Smooth muscle cell (in vitro differentiated cells): ENCODE data around the gene PEBP1. TPM values are rescaled to one million over a fixed set of nuclear protein-coding genes. Genes with fewer than 3 reads are reported as not detected.
"Not testable (repeated sequence)": the region's sequence is repeated elsewhere in the genome, so short reads cannot be mapped to it uniquely, and the experiment has no call there.

Experiments used
- DNase-seq: peaks from one replicate; lab custom pipeline; 2025; ENCODE audit not compliant: unreplicated experiment; lab: John Stamatoyannopoulos, UW
- H2AFZ ChIP-seq: fragments of 200-600 bp; sonication (generic); 2 replicates; pipeline ENCODE4 v1.6.0; 2016; ENCODE audit warnings: antibody characterized with exemption, low read depth, mild to moderate bottlenecking
- H3F3A ChIP-seq: fragments of 200-600 bp; sonication (generic); 2 replicates; pipeline ENCODE4 v1.6.0; 2017; ENCODE audit warnings: antibody characterized with exemption, low read depth
- H3K27ac ChIP-seq: fragments of 200-600 bp; sonication (generic); 2 replicates; pipeline ENCODE4 v1.5.1; 2016; ENCODE audit warnings: low read depth, mild to moderate bottlenecking
- H3K27me3 ChIP-seq: fragments of 200-600 bp; sonication (generic); 2 replicates; pipeline ENCODE4 v1.6.1; 2016; ENCODE audit warnings: low read depth, mild to moderate bottlenecking
- H3K36me3 ChIP-seq: fragments of 200-600 bp; sonication (generic); 2 replicates; pipeline ENCODE4 v1.5.1; 2016; ENCODE audit warnings: low read depth
- H3K4me1 ChIP-seq: fragments of 200-600 bp; sonication (generic); 2 replicates; pipeline ENCODE4 v1.5.1; 2016; ENCODE audit warnings: low read depth
- H3K4me2 ChIP-seq: fragments of 200-600 bp; sonication (generic); 2 replicates; pipeline ENCODE4 v1.6.0; 2016; ENCODE audit warnings: mild to moderate bottlenecking
- H3K4me3 ChIP-seq: fragments of 200-600 bp; sonication (generic); 2 replicates; pipeline ENCODE4 v1.5.1; 2016; ENCODE audit warnings: mild to moderate bottlenecking
- H3K79me2 ChIP-seq: fragments of 200-600 bp; sonication (generic); 2 replicates; pipeline ENCODE4 v1.6.0; 2016; ENCODE audit warnings: low read depth, mild to moderate bottlenecking
- H3K9ac ChIP-seq: fragments of 200-600 bp; sonication (generic); 2 replicates; pipeline ENCODE4 v1.6.0; 2016; ENCODE audit warnings: low read depth
- H3K9me3 ChIP-seq: fragments of 200-600 bp; sonication (generic); replicated peaks from 2 replicates; pipeline ENCODE4 v1.5.1; 2016; ENCODE audit warnings: low read depth
- H4K20me1 ChIP-seq: fragments of 200-600 bp; sonication (generic); 2 replicates; pipeline ENCODE4 v1.6.0; 2016; ENCODE audit warnings: low read depth
- CTCF ChIP-seq: fragments of 200-600 bp; sonication (generic); IDR thresholded peaks from 2 replicates; pipeline ENCODE4 v1.5.1; 2017; ENCODE audit warnings: borderline replicate concordance, mild to moderate bottlenecking, antibody characterized with exemption; ENCODE audit not compliant: insufficient read depth, poor library complexity, severe bottlenecking
- WGBS: methylation state at CpG from one replicate; pipeline ENCODE4 v1.1.7; 2016; ENCODE audit warnings: low lambda C conversion rate; 5-methylcytosine and 5-hydroxymethylcytosine counted together
- polyA plus RNA-seq: library from polyadenylated mRNA; unstranded; fragments of >200 nt; fragmentation: Nextera tagmentation; extraction: Ambion mirVana; gene quantifications from 2 replicates; pipeline ENCODE4 v1.2.1, GENCODE V29; 2016
- total RNA-seq: library from RNA; depleted of rRNA; stranded (reverse); fragments of >200 nt; gene quantifications from 2 replicates; pipeline ENCODE4 v1.2.3, GENCODE V29; 2014

The PEBP1 gene
- total and polyA plus RNA-seq, 2 experiments from 2014 or later: 118 to 199 TPM

GRCh38 chr12:118125743-118126118 lies 10.2 kb upstream of the PEBP1 start:
- H4K20me1 ChIP-seq: no peaks in the 10 kb centered on the region
- no peak for TF ChIP-seq CTCF
- DNase-seq: no peak
- no peaks in the 10 kb centered on the region for H3F3A ChIP-seq
- H3K36me3 ChIP-seq: no peaks in the 10 kb centered on the region
- no peaks in the 10 kb centered on the region for H3K9me3 ChIP-seq
- 96% methylated on average over 4 of the region's 4 CpGs for WGBS
- no peak overlapping the region for H3K4me2 ChIP-seq
- no peaks in the 10 kb centered on the region for H3K4me1 ChIP-seq
- no peak overlapping the region for H2AFZ ChIP-seq
- no peaks in the 10 kb centered on the region for H3K27me3 ChIP-seq
- H3K9ac ChIP-seq: no peak overlapping the region
- H3K79me2 ChIP-seq: no peaks in the 10 kb centered on the region
- H3K27ac ChIP-seq: no peak overlapping the region
- no peak overlapping the region for H3K4me3 ChIP-seq

GRCh38 chr12:118126119-118126757 lies 9.7 kb upstream of the PEBP1 start:
- Histone ChIP-seq H3K9me3 (no peaks in the 10 kb centered on the region), H3K27me3 (no peaks in the 10 kb centered on the region), H3K79me2 (no peaks in the 10 kb centered on the region), H4K20me1 (no peaks in the 10 kb centered on the region), H3K36me3 (no peaks in the 10 kb centered on the region), H2AFZ (no peak overlapping the region), H3K27ac (no peak overlapping the region), H3K4me3 (no peak overlapping the region), H3K4me1 (no peaks in the 10 kb centered on the region), H3K9ac (no peak overlapping the region), H3F3A (no peaks in the 10 kb centered on the region), H3K4me2 (no peak overlapping the region)
- no peak for TF ChIP-seq CTCF
- 94% methylated on average over 13 of the region's 13 CpGs for WGBS
- DNase-seq: no peak

GRCh38 chr12:118127867-118128266 lies 8.1 kb upstream of the PEBP1 start:
- no peaks in the 10 kb centered on the region for H3K9me3 ChIP-seq
- no peaks in the 10 kb centered on the region for H3K27me3 ChIP-seq
- H3F3A ChIP-seq: no peaks in the 10 kb centered on the region
- no peaks in the 10 kb centered on the region for H4K20me1 ChIP-seq
- no peaks in the 10 kb centered on the region for H3K79me2 ChIP-seq
- no peak overlapping the region for H3K9ac ChIP-seq
- H3K27ac ChIP-seq: no peak overlapping the region
- no peak overlapping the region for H3K4me2 ChIP-seq
- 98% methylated on average over 5 of the region's 5 CpGs for WGBS
- no peak overlapping the region for H2AFZ ChIP-seq
- H3K36me3 ChIP-seq: no peaks in the 10 kb centered on the region
- no peak overlapping the region for H3K4me3 ChIP-seq
- no peaks in the 10 kb centered on the region for H3K4me1 ChIP-seq
- TF ChIP-seq CTCF: no peak
- DNase-seq: no peak

GRCh38 chr12:118129436-118129835 lies 6.5 kb upstream of the PEBP1 start:
- H4K20me1 ChIP-seq, H3K4me3 ChIP-seq, H3K9me3 ChIP-seq, H3K27ac ChIP-seq, H3K36me3 ChIP-seq, H3K4me1 ChIP-seq, H3K27me3 ChIP-seq, H3K4me2 ChIP-seq, H3K9ac ChIP-seq, H3F3A ChIP-seq, H2AFZ ChIP-seq, H3K79me2 ChIP-seq, DNase-seq: not testable (repeated sequence)
- 97% methylated on average over 5 of the region's 5 CpGs for WGBS
